GM12878 (cell line): ENCODE measurements around the gene MYMK. TPM values are rescaled to one million over a fixed set of nuclear protein-coding genes. Genes with fewer than 3 reads are reported as not detected.

Experiments
- ATAC-seq: fragments of 200-7000 bp; cut with Tn5 transposase; 3 replicates; pipeline ENCODE4 v1.9.1; 2020; ENCODE audit warnings: mild to moderate bottlenecking, moderate library complexity
- BruUV-seq: library from RNA; stranded (reverse); fragments of 400-500 nt; replicated peaks from 2 replicates; lab custom pipeline; 2021; lab: Mats Ljungman, UMichigan
- CTCF ChIA-PET: fragments of 300-600 bp; sonication (Branson Sonifier 250); formaldehyde crosslinking; extraction: SDS; loops from one replicate; lab custom pipeline; 2021; ENCODE audit warnings: inconsistent platforms; lab: Yijun Ruan, JAX
- POLR2A ChIA-PET: fragments of 350-600 bp; formaldehyde crosslinking; extraction: SDS; loops from one replicate; lab custom pipeline; 2021; ENCODE audit warnings: inconsistent platforms; lab: Charles Lee
- RAD21 ChIA-PET: fragments of 300-600 bp; sonication (Branson Sonifier 250); formaldehyde crosslinking; loops from one replicate; lab custom pipeline; 2023; ENCODE audit warnings: antibody characterized with exemption; ENCODE audit not compliant: unreplicated experiment; lab: Charles Lee
- SMC1A ChIA-PET: fragments of 300-600 bp; sonication (Branson Sonifier 250); formaldehyde crosslinking; loops from one replicate; lab custom pipeline; 2023; ENCODE audit not compliant: unreplicated experiment, uncharacterized antibody; lab: Charles Lee
- DNase-seq: peaks from one replicate; pipeline ENCODE4 v3.0.0-alpha.2; 2011; ENCODE audit warnings: low read depth, low spot score
- FAIRE-seq: peaks from 3 replicates; lab custom pipeline; 2011; peaks lifted over from hg19 to GRCh38; lab: Jason Lieb, UNC
- H2AFZ ChIP-seq: 2 replicates; pipeline ENCODE4 v1.6.0; 2011; ENCODE audit warnings: low read depth, low read length, control low read depth; ENCODE audit not compliant: control insufficient read depth
- H3K27ac ChIP-seq: 2 replicates; pipeline ENCODE4 v1.5.1; 2011; ENCODE audit warnings: control low read depth; ENCODE audit not compliant: control insufficient read depth, insufficient read depth
- H3K27me3 ChIP-seq, 2 experiments: replicated peaks in 1 of 2; 2 replicates each; pipeline versions ENCODE4 v1.6.0 to v1.6.1; 2011; ENCODE audit warnings: low read length in 1 of 2; ENCODE audit not compliant: control insufficient read depth in 2 of 2, insufficient read depth in 2 of 2
- H3K36me3 ChIP-seq, 2 experiments: 2 replicates each; pipeline ENCODE4 v1.5.1; 2011; ENCODE audit warnings: low read length in 1 of 2; ENCODE audit not compliant: control insufficient read depth in 2 of 2, insufficient read depth in 2 of 2
- H3K4me1 ChIP-seq: 2 replicates; pipeline ENCODE4 v1.6.1; 2011; ENCODE audit warnings: mild to moderate bottlenecking, low read length, moderate library complexity, mixed read lengths; ENCODE audit not compliant: control insufficient read depth, insufficient read depth
- H3K4me2 ChIP-seq: 2 replicates; pipeline ENCODE4 v1.6.0; 2011; ENCODE audit warnings: control low read depth; ENCODE audit not compliant: control insufficient read depth, insufficient read depth
- H3K4me3 ChIP-seq: fragments of 200-600 bp; sonication (generic); 2 replicates; pipeline ENCODE4 v1.5.1; 2016
- H3K79me2 ChIP-seq: 2 replicates; pipeline ENCODE4 v1.6.0; 2011; ENCODE audit warnings: low read length; ENCODE audit not compliant: control insufficient read depth, insufficient read depth
- H3K9ac ChIP-seq: 2 replicates; pipeline ENCODE4 v1.8.0; 2011; ENCODE audit warnings: low read length, control low read depth, mixed read lengths; ENCODE audit not compliant: control insufficient read depth, insufficient read depth
- H3K9me3 ChIP-seq: replicated peaks from 3 replicates; pipeline ENCODE4 v1.5.1; 2011; ENCODE audit warnings: mild to moderate bottlenecking, low read length; ENCODE audit not compliant: control insufficient read depth, insufficient read depth
- H4K20me1 ChIP-seq: 2 replicates; pipeline ENCODE4 v1.6.0; 2011; ENCODE audit not compliant: control insufficient read depth, insufficient read depth
- ATF2 ChIP-seq: IDR thresholded peaks from 2 replicates; pipeline ENCODE4 v1.6.1; 2012; ENCODE audit warnings: low read length, inconsistent platforms
- BCL3 ChIP-seq: IDR thresholded peaks from 2 replicates; pipeline ENCODE4 v1.6.1; 2011; ENCODE audit warnings: borderline replicate concordance, low read depth, mild to moderate bottlenecking, moderate library complexity, low read length; ENCODE audit not compliant: insufficient read depth, poor library complexity, severe bottlenecking
- HDAC6 ChIP-seq: fragments of 200-600 bp; sonication (generic); IDR thresholded peaks from one replicate; pipeline ENCODE4 v1.8.0; 2017; ENCODE audit warnings: antibody characterized with exemption; ENCODE audit not compliant: unreplicated experiment
- IKZF1 ChIP-seq: fragments of 450-650 bp; conservative IDR thresholded peaks from 2 replicates; pipeline ENCODE4 v1.6.1; 2017; ENCODE audit warnings: antibody characterized with exemption, mild to moderate bottlenecking
- IRF3 ChIP-seq: fragments of 450-650 bp; IDR thresholded peaks from 2 replicates; pipeline ENCODE4 v1.6.1; 2014; ENCODE audit warnings: mild to moderate bottlenecking
- IRF5 ChIP-seq: fragments of 450-650 bp; IDR thresholded peaks from 2 replicates; pipeline ENCODE4 v1.6.1; 2017; ENCODE audit warnings: borderline replicate concordance
- JUNB ChIP-seq: IDR thresholded peaks from 2 replicates; pipeline ENCODE4 v1.6.1; 2016; ENCODE audit warnings: antibody characterized with exemption, mild to moderate bottlenecking
- JUND ChIP-seq: IDR thresholded peaks from 2 replicates; pipeline ENCODE4 v1.6.1; 2012; ENCODE audit warnings: low read depth, mild to moderate bottlenecking, low read length, improper control_type of control experiment, moderate library complexity
- KDM1A ChIP-seq: fragments of 200-600 bp; sonication (generic); IDR thresholded peaks from 2 replicates; pipeline ENCODE4 v1.6.1; 2016; ENCODE audit warnings: borderline replicate concordance
- NFYA ChIP-seq: IDR thresholded peaks from 2 replicates; pipeline ENCODE4 v1.6.1; 2011; ENCODE audit warnings: low read depth, mild to moderate bottlenecking, low read length, improper control_type of control experiment, borderline replicate concordance
- NR2C1 ChIP-seq: fragments of 450-650 bp; IDR thresholded peaks from 2 replicates; pipeline ENCODE4 v1.6.1; 2017; ENCODE audit warnings: antibody characterized with exemption, mild to moderate bottlenecking, moderate library complexity
- RELB ChIP-seq: fragments of 450-650 bp; IDR thresholded peaks from 2 replicates; pipeline ENCODE4 v1.6.1; 2017; ENCODE audit warnings: low read depth, mild to moderate bottlenecking, moderate library complexity
- STAT3 ChIP-seq: IDR thresholded peaks from 2 replicates; pipeline ENCODE4 v1.6.1; 2011; ENCODE audit warnings: low read depth, low read length, improper control_type of control experiment
- SUZ12 ChIP-seq: fragments of 200-600 bp; sonication (generic); IDR thresholded peaks from one replicate; pipeline ENCODE4 v1.6.1; 2018; ENCODE audit warnings: antibody characterized with exemption, mild to moderate bottlenecking; ENCODE audit not compliant: unreplicated experiment
- TARDBP ChIP-seq: IDR thresholded peaks from 2 replicates; pipeline ENCODE4 v1.6.1; 2016; ENCODE audit warnings: borderline replicate concordance
- YY1 ChIP-seq: IDR thresholded peaks from 2 replicates; pipeline ENCODE4 v1.6.1; 2011; ENCODE audit warnings: low read depth, mild to moderate bottlenecking, low read length
- ZNF207 ChIP-seq: fragments of 450-650 bp; IDR thresholded peaks from 2 replicates; pipeline ENCODE4 v1.6.1; 2014; ENCODE audit warnings: antibody characterized with exemption, mild to moderate bottlenecking, borderline replicate concordance
- WGBS: methylation state at CpG from one replicate; pipeline ENCODE4 v1.1.6; 2016; ENCODE audit warnings: low lambda C conversion rate; ENCODE audit not compliant: insufficient replicate concordance, insufficient coverage; ENCODE audit errors: missing lambda C conversion rate; 5-methylcytosine and 5-hydroxymethylcytosine counted together
- in situ Hi-C: fragments of 300-500 bp; cut with MboI; formaldehyde crosslinking; loops from 9 replicates; pipeline ENCODE4 v1.14.3; 2018; ENCODE audit warnings: mixed read lengths
- intact Hi-C: fragments of 100-400 bp; cut with micrococcal nuclease; formaldehyde crosslinking; loops from one replicate; pipeline ENCODE4 v1.14.2; 2022; ENCODE audit not compliant: unreplicated experiment
- polyA plus RNA-seq, 11 experiments: library from polyadenylated mRNA; depleted of rRNA in 4 of 11; unstranded in 6 of 11; stranded (reverse) in 5 of 11; fragments of >200 nt; fragmentation: Nextera tagmentation in 4 of 11; fragmentation: Illumina TruSeq in 1 of 11; extraction: Ambion mirVana in 4 of 11; extraction: Trizol in 1 of 11; gene quantifications; 1 replicate in 1 of 11; 2 replicates in 10 of 11; pipeline versions ENCODE4 v1.2.1 to v1.2.3, GENCODE V29; 2011 to 2016; ENCODE audit warnings: inconsistent platforms in 2 of 11, missing spikeins in 2 of 11, low read depth in 1 of 11
- total RNA-seq, 4 experiments: library from RNA; depleted of rRNA in 3 of 4; stranded (reverse); fragments of >200 nt in 3 of 4; fragmentation: Illumina TruSeq in 1 of 4; extraction: Trizol in 1 of 4; gene quantifications; 2 replicates each; pipeline versions ENCODE4 v1.2.1 to v1.2.3, GENCODE V29; 2013 to 2021

Gene MYMK
- total and polyA plus RNA-seq, 10 of the 15 experiments (the other 5 are each of a cell fraction or from before 2014, with no cell fraction given): not detected

- POLR2A ChIA-PET: no interaction called here
- DNase-seq (no peak), ATAC-seq (no peak), FAIRE-seq (no peak)
- H2AFZ ChIP-seq: no peak overlapping the region
- H4K20me1 ChIP-seq: no peaks in the 10 kb centered on the region
- SMC1A ChIA-PET: no interaction called here
- BruUV-seq: no TSS peak
- no peaks in the 10 kb centered on the region for H3K4me1 ChIP-seq
- no peaks in the 10 kb centered on the region for H3K36me3 ChIP-seq
- H3K79me2 ChIP-seq: no peaks in the 10 kb centered on the region
- H3K27me3 ChIP-seq: peaks cover 0 to 8% of the 10 kb centered on the region in 2 experiments; a peak in 3 of 4 replicates
- intact Hi-C loops (no loop called here), in situ Hi-C loops (loop anchor here (25.0 kb wide), 1 partner anchor 487 kb away; no protein-coding TSS in a partner anchor)
- H3K4me3 ChIP-seq: no peak overlapping the region
- H3K9me3 ChIP-seq: no peaks in the 10 kb centered on the region
- H3K4me2 ChIP-seq: no peak overlapping the region
- RAD21 ChIA-PET: no interaction called here
- H3K27ac ChIP-seq: no peak overlapping the region
- WGBS: 38% methylated on average over 8 of the region's 8 CpGs
- CTCF ChIA-PET: no interaction called here
- no peak overlapping the region for H3K9ac ChIP-seq
- TF ChIP-seq NR2C1: no peak
- TF ChIP-seq JUNB: no peak
- TF ChIP-seq RELB: no peak
- no peak for TF ChIP-seq SUZ12
- TF ChIP-seq IKZF1: no peak
- TF ChIP-seq BCL3: no peak
- TF ChIP-seq NFYA: no peak
- no peak for TF ChIP-seq TARDBP
- no peak for TF ChIP-seq YY1
- TF ChIP-seq IRF5: no peak
- no peak for TF ChIP-seq HDAC6
- no peak for TF ChIP-seq STAT3
- no peak for TF ChIP-seq IRF3
- TF ChIP-seq KDM1A: no peak
- TF ChIP-seq ZNF207: no peak
- no peak for TF ChIP-seq ATF2
- TF ChIP-seq JUND: no peak
Measured at GRCh38 chr9:133525677-133526076, 918 bp upstream of the MYMK start.
